ENCODE data around the gene FAM25A. TPM values are rescaled to one million over a fixed set of nuclear protein-coding genes. Genes with fewer than 3 reads are reported as not detected.
"Not testable (repeated sequence)": the region's sequence is repeated elsewhere in the genome, so short reads cannot be mapped to it uniquely, and the experiment has no call there.

Gene FAM25A
- not detected in 2 replicates for polyA plus RNA-seq (2012; rRNA removed)
- not detected in 2 replicates for polyA plus RNA-seq (2012; cell fraction: cytosol; rRNA removed)
- not detected in 2 replicates for polyA plus RNA-seq (2012; cell fraction: nucleus; rRNA removed)

- H4K20me1 ChIP-seq (ENCODE audit: insufficient read depth); H3K4me2 ChIP-seq; H3K36me3 ChIP-seq (replicated peaks in 1 of 2; ENCODE audit: control insufficient read depth in 1 of 2, insufficient read depth in 2 of 2, low read length in 1 of 2); H3K9ac ChIP-seq; H3F3A ChIP-seq (replicated peaks; ENCODE audit: insufficient read depth); H3K9me2 ChIP-seq; H3K27me3 ChIP-seq (ENCODE audit: insufficient read depth); CTCF ChIA-PET; H3K27ac ChIP-seq (ENCODE audit: low read depth in 2 of 2, low read length in 1 of 2); POLR2A ChIA-PET; H2AFZ ChIP-seq (ENCODE audit: low read depth); H3K79me2 ChIP-seq (ENCODE audit: insufficient read depth); H3K9me3 ChIP-seq; DNase-seq; H3K4me3 ChIP-seq (ENCODE audit: low read depth in 2 of 2, low read length in 1 of 2): not testable (repeated sequence)
- H3K4me1 ChIP-seq (ENCODE audit: control insufficient read depth in 1 of 2, insufficient read depth in 2 of 2, low read depth in 1 of 2, low read length in 1 of 2), result peaks cover under 1 to 11% of the 10 kb centered on the region in 2 experiments; a peak in 2 of 4 replicates
- 33% methylated on average over 1 of the region's 9 CpGs for WGBS (ENCODE audit: low lambda C conversion rate)
Measured at GRCh38 chr10:87020056-87020455, at the start of gene FAM25A. TSS of gene FAM25A (plus strand) at chr10:87020294. CDS start at chr10:87020325, 31 bp downstream.

DNA sequence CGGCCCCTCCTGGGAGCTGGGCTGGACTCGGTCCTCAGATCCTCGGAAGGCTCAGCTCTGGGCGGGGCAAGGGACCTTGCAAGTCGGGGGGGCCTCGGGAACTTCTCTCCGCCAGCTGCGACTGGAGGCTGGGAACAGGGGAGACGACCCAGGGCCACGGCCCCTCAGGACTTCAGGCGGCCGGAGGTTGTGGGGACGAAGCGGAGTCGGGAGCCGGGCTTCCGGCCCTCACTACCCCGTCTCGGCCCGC lies 49.2 kb upstream of the FAM25A start:
- no peaks in the 10 kb centered on the region for H3K27me3 ChIP-seq (ENCODE audit: insufficient read depth)
- no peak overlapping the region for H2AFZ ChIP-seq (ENCODE audit: low read depth)
- ChIA-PET CTCF (interaction anchor here (1.0 kb wide), 1 partner anchor 32 kb away, joined by 3 read pairs; no protein-coding TSS in a partner anchor), POLR2A (no interaction called here)
- no peaks in the 10 kb centered on the region for H3K9me2 ChIP-seq
- H3K9me3 ChIP-seq, result no peaks in the 10 kb centered on the region
- DNase-seq, result peak; percentile 27
- no peaks in the 10 kb centered on the region for H3F3A ChIP-seq (replicated peaks; ENCODE audit: insufficient read depth)
- H3K9ac ChIP-seq, result no peak overlapping the region
- H3K4me1 ChIP-seq (ENCODE audit: control insufficient read depth in 1 of 2, insufficient read depth in 2 of 2, low read depth in 1 of 2, low read length in 1 of 2), result peaks cover 0 to 6% of the 10 kb centered on the region in 2 experiments; a peak in 1 of 4 replicates
- no peaks in the 10 kb centered on the region for H3K79me2 ChIP-seq (ENCODE audit: insufficient read depth)
- H3K4me3 ChIP-seq (ENCODE audit: low read depth in 2 of 2, low read length in 1 of 2), result no peak overlapping the region
- 80% methylated on average over 1 of the region's 20 CpGs for WGBS (ENCODE audit: low lambda C conversion rate)
- no peaks in the 10 kb centered on the region for H3K36me3 ChIP-seq (replicated peaks in 1 of 2; ENCODE audit: control insufficient read depth in 1 of 2, insufficient read depth in 2 of 2, low read length in 1 of 2)
- H3K4me2 ChIP-seq, result no peak overlapping the region
- H4K20me1 ChIP-seq (ENCODE audit: insufficient read depth), result no peaks in the 10 kb centered on the region
- TF ChIP-seq CHD2 (IDR thresholded peaks at IDR 0.05; ENCODE audit: low read length, partially characterized antibody), result no peak
- TF ChIP-seq USF2 (IDR thresholded peaks at IDR 0.05; ENCODE audit: borderline replicate concordance, low read depth, low read length), result no peak
- TF ChIP-seq, protein P1, sequence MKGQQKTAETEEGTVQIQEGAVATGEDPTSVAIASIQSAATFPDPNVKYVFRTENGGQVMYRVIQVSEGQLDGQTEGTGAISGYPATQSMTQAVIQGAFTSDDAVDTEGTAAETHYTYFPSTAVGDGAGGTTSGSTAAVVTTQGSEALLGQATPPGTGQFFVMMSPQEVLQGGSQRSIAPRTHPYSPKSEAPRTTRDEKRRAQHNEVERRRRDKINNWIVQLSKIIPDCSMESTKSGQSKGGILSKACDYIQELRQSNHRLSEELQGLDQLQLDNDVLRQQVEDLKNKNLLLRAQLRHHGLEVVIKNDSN (IDR thresholded peaks at IDR 0.05; ENCODE audit: borderline replicate concordance, low read depth), result no peak
- no peak for TF ChIP-seq TAF1 (IDR thresholded peaks at IDR 0.05; ENCODE audit: borderline replicate concordance, low read depth, low read length)
- TF ChIP-seq JUND (IDR thresholded peaks at IDR 0.05), result no peak
- no peak for TF ChIP-seq FOSL2 (IDR thresholded peaks at IDR 0.05; ENCODE audit: borderline replicate concordance, low read depth)
- TF ChIP-seq NFIC (IDR thresholded peaks at IDR 0.05; ENCODE audit: borderline replicate concordance), result no peak
- TF ChIP-seq, protein P2, sequence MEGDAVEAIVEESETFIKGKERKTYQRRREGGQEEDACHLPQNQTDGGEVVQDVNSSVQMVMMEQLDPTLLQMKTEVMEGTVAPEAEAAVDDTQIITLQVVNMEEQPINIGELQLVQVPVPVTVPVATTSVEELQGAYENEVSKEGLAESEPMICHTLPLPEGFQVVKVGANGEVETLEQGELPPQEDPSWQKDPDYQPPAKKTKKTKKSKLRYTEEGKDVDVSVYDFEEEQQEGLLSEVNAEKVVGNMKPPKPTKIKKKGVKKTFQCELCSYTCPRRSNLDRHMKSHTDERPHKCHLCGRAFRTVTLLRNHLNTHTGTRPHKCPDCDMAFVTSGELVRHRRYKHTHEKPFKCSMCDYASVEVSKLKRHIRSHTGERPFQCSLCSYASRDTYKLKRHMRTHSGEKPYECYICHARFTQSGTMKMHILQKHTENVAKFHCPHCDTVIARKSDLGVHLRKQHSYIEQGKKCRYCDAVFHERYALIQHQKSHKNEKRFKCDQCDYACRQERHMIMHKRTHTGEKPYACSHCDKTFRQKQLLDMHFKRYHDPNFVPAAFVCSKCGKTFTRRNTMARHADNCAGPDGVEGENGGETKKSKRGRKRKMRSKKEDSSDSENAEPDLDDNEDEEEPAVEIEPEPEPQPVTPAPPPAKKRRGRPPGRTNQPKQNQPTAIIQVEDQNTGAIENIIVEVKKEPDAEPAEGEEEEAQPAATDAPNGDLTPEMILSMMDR (IDR thresholded peaks at IDR 0.05), result no peak
- no peak for TF ChIP-seq NRF1 (IDR thresholded peaks at IDR 0.05; ENCODE audit: low read depth, low read length)
- no peak for TF ChIP-seq FOXM1 (IDR thresholded peaks at IDR 0.05; ENCODE audit: low read depth)
- no peak for TF ChIP-seq RAD21 (IDR thresholded peaks at IDR 0.05; ENCODE audit: low read length)
- TF ChIP-seq, protein P3, sequence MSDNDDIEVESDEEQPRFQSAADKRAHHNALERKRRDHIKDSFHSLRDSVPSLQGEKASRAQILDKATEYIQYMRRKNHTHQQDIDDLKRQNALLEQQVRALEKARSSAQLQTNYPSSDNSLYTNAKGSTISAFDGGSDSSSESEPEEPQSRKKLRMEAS (IDR thresholded peaks at IDR 0.05; ENCODE audit: low read depth), result no peak
- TF ChIP-seq FOXJ3 (CRISPR knock-in tag; IDR thresholded peaks at IDR 0.05), result no peak
- TF ChIP-seq RFX5 (IDR thresholded peaks at IDR 0.05; ENCODE audit: low read length), result no peak
- no peak for TF ChIP-seq IRF3 (IDR thresholded peaks at IDR 0.05; ENCODE audit: low read depth, low read length)
- TF ChIP-seq, protein P4, sequence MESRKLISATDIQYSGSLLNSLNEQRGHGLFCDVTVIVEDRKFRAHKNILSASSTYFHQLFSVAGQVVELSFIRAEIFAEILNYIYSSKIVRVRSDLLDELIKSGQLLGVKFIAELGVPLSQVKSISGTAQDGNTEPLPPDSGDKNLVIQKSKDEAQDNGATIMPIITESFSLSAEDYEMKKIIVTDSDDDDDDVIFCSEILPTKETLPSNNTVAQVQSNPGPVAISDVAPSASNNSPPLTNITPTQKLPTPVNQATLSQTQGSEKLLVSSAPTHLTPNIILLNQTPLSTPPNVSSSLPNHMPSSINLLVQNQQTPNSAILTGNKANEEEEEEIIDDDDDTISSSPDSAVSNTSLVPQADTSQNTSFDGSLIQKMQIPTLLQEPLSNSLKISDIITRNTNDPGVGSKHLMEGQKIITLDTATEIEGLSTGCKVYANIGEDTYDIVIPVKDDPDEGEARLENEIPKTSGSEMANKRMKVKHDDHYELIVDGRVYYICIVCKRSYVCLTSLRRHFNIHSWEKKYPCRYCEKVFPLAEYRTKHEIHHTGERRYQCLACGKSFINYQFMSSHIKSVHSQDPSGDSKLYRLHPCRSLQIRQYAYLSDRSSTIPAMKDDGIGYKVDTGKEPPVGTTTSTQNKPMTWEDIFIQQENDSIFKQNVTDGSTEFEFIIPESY (IDR thresholded peaks at IDR 0.05; ENCODE audit: borderline replicate concordance, low read depth), result no peak
- TF ChIP-seq TEAD4 (IDR thresholded peaks at IDR 0.05; ENCODE audit: borderline replicate concordance, insufficient read depth), result no peak
- no peak for TF ChIP-seq SIN3A (IDR thresholded peaks at IDR 0.05; ENCODE audit: borderline replicate concordance, low read depth, low read length)
- TF ChIP-seq EP300 (IDR thresholded peaks at IDR 0.05; ENCODE audit: borderline replicate concordance in 1 of 2, low read depth in 1 of 2, low read length in 1 of 2), result no peak
- no peak for TF ChIP-seq ELF1 (IDR thresholded peaks at IDR 0.05)
- no peak overlapping the region for H3K27ac ChIP-seq (ENCODE audit: low read depth in 2 of 2, low read length in 1 of 2)
